ENCODE data around the gene PLOD1.

Gene PLOD1

GRCh38 chr1:11964656-11965055 is 30.1 kb downstream of the PLOD1 start:
- H3K27ac ChIP-seq (ENCODE audit: low read depth, low read length) = no peak overlapping the region
- no peaks in the 10 kb centered on the region for H3K79me2 ChIP-seq (ENCODE audit: insufficient read depth, low read length)
- TF ChIP-seq, protein P1, sequence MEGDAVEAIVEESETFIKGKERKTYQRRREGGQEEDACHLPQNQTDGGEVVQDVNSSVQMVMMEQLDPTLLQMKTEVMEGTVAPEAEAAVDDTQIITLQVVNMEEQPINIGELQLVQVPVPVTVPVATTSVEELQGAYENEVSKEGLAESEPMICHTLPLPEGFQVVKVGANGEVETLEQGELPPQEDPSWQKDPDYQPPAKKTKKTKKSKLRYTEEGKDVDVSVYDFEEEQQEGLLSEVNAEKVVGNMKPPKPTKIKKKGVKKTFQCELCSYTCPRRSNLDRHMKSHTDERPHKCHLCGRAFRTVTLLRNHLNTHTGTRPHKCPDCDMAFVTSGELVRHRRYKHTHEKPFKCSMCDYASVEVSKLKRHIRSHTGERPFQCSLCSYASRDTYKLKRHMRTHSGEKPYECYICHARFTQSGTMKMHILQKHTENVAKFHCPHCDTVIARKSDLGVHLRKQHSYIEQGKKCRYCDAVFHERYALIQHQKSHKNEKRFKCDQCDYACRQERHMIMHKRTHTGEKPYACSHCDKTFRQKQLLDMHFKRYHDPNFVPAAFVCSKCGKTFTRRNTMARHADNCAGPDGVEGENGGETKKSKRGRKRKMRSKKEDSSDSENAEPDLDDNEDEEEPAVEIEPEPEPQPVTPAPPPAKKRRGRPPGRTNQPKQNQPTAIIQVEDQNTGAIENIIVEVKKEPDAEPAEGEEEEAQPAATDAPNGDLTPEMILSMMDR (IDR thresholded peaks at IDR 0.05; ENCODE audit: insufficient read depth, low read length, poor library complexity, severe bottlenecking) = no peak
- TF ChIP-seq EZH2phosphoT487 (conservative IDR thresholded peaks at IDR 0.05; ENCODE audit: low read length) = no peak
- H2AFZ ChIP-seq (ENCODE audit: low read depth, low read length, severe bottlenecking) = no peak overlapping the region
- no peak overlapping the region for H3K4me2 ChIP-seq (ENCODE audit: low read depth, low read length, poor library complexity, severe bottlenecking)
- H3K4me3 ChIP-seq (ENCODE audit: insufficient read depth, low read length, poor library complexity, severe bottlenecking) = no peak overlapping the region
- no peaks in the 10 kb centered on the region for H3K36me3 ChIP-seq (ENCODE audit: low read length)
- no peaks in the 10 kb centered on the region for H3F3A ChIP-seq (ENCODE audit: insufficient read depth)
- no peaks in the 10 kb centered on the region for H3K9me3 ChIP-seq (ENCODE audit: insufficient read depth, low read length)
- H3K9ac ChIP-seq (ENCODE audit: low read length) = no peak overlapping the region
- H3K27me3 ChIP-seq (ENCODE audit: low read length) = no peaks in the 10 kb centered on the region
- no peaks in the 10 kb centered on the region for H3K9me2 ChIP-seq (replicated peaks; ENCODE audit: insufficient read depth, low read length)
- no peaks in the 10 kb centered on the region for H4K20me1 ChIP-seq (ENCODE audit: low read depth, low read length)

DNA sequence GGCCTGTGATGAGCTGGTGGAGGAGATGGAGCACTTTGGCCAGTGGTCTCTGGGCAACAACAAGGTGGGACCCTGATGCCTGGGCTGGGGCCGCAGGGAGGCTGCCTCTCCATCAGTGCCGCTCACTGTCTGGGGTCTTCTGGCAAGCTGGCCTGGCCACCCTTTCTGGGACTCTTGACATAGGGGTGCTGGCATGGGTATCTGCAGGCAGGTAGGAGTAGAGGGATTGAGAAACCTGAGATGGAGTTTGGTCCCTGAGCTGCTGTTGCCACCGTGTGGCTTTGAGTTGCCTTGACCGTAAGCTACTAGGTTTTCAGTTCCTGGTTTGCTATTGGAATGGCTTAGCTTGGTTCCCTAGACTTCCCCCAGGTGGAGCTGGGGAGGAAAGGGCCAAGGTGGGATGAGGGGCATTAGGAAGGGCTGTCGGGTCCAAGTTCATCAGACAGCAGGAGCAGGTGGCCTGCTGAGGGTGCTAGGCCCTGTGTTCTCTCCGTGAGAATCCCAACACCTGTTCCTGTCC is 32.6 kb downstream of the PLOD1 start:
- Histone ChIP-seq H4K20me1 (ENCODE audit: low read depth, low read length) (no peaks in the 10 kb centered on the region), H2AFZ (ENCODE audit: low read depth, low read length, severe bottlenecking) (no peak overlapping the region), H3K27ac (ENCODE audit: low read depth, low read length) (no peak overlapping the region), H3K27me3 (ENCODE audit: low read length) (no peaks in the 10 kb centered on the region), H3K9me3 (ENCODE audit: insufficient read depth, low read length) (no peaks in the 10 kb centered on the region), H3K36me3 (ENCODE audit: low read length) (no peaks in the 10 kb centered on the region), H3F3A (ENCODE audit: insufficient read depth) (no peaks in the 10 kb centered on the region), H3K4me2 (ENCODE audit: low read depth, low read length, poor library complexity, severe bottlenecking) (no peak overlapping the region), H3K79me2 (ENCODE audit: insufficient read depth, low read length) (no peaks in the 10 kb centered on the region), H3K4me3 (ENCODE audit: insufficient read depth, low read length, poor library complexity, severe bottlenecking) (no peak overlapping the region), H3K9ac (ENCODE audit: low read length) (no peak overlapping the region), H3K9me2 (replicated peaks; ENCODE audit: insufficient read depth, low read length) (no peaks in the 10 kb centered on the region)
- TF ChIP-seq EZH2phosphoT487 (conservative IDR thresholded peaks at IDR 0.05; ENCODE audit: low read length) = no peak
- TF ChIP-seq, protein P1 (IDR thresholded peaks at IDR 0.05; ENCODE audit: insufficient read depth, low read length, poor library complexity, severe bottlenecking) = peak; percentile 39

DNA sequence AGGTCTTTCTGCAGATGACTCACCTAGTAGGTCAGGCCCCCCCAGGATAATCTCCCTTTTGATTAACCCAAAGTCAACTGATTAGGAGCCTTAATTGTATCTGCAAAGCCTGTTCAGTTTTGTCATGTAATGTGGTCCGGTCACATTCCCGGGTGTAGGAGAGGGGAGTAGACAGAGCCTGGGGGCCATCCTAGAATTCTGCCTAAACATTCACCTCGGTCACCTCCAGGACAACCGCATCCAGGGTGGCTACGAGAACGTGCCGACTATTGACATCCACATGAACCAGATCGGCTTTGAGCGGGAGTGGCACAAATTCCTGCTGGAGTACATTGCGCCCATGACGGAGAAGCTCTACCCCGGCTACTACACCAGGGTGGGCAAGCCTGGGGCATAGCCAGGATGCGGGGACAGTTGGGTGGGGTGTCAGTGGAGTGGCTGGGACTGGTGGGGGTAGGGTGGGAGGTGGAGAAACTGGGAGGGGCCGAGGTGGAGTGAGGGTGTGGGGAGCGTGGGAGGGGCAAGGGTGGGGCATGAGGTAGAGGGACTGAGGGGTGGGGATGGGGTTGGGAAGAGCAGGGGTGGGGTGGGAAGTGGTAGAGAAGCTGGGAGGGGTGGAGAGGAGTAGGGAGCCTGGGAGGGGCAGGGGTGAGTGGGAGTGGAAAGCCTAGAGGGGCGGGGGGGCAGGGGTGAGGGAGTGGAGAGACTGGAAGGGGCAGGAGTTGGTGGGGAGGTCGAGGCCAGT is 36.1 kb downstream of the PLOD1 start:
- H3K9ac ChIP-seq (ENCODE audit: low read length) = no peak overlapping the region
- no peaks in the 10 kb centered on the region for H3F3A ChIP-seq (ENCODE audit: insufficient read depth)
- no peaks in the 10 kb centered on the region for H4K20me1 ChIP-seq (ENCODE audit: low read depth, low read length)
- H3K4me2 ChIP-seq (ENCODE audit: low read depth, low read length, poor library complexity, severe bottlenecking) = no peak overlapping the region
- no peak overlapping the region for H3K4me3 ChIP-seq (ENCODE audit: insufficient read depth, low read length, poor library complexity, severe bottlenecking)
- no peak overlapping the region for H3K27ac ChIP-seq (ENCODE audit: low read depth, low read length)
- no peaks in the 10 kb centered on the region for H3K9me3 ChIP-seq (ENCODE audit: insufficient read depth, low read length)
- no peak overlapping the region for H2AFZ ChIP-seq (ENCODE audit: low read depth, low read length, severe bottlenecking)
- H3K36me3 ChIP-seq (ENCODE audit: low read length) = no peaks in the 10 kb centered on the region
- TF ChIP-seq EZH2phosphoT487 (conservative IDR thresholded peaks at IDR 0.05; ENCODE audit: low read length) = no peak
- TF ChIP-seq, protein P1 (IDR thresholded peaks at IDR 0.05; ENCODE audit: insufficient read depth, low read length, poor library complexity, severe bottlenecking) = no peak
- no peaks in the 10 kb centered on the region for H3K9me2 ChIP-seq (replicated peaks; ENCODE audit: insufficient read depth, low read length)
- H3K79me2 ChIP-seq (ENCODE audit: insufficient read depth, low read length) = no peaks in the 10 kb centered on the region
- no peaks in the 10 kb centered on the region for H3K27me3 ChIP-seq (ENCODE audit: low read length)
